Motor neuron (in vitro differentiated cells): ENCODE data around the gene CNPY2. TPM values are rescaled to one million over a fixed set of nuclear protein-coding genes. Genes with fewer than 3 reads are reported as not detected.
A peak's percentile ranks its signal among the peaks of the same experiment; 100 is the strongest.
"Not testable (repeated sequence)": the region's sequence is repeated elsewhere in the genome, so short reads cannot be mapped to it uniquely, and the experiment has no call there.

Experiments
- ATAC-seq, 8 experiments: fragments of 200-7000 bp; cut with Tn5 transposase; replicated peaks in 6 of 8; 2 replicates each; pipeline ENCODE4 v1.8.0; 2021; ENCODE audit warnings: mild to moderate bottlenecking in 8 of 8, moderate library complexity in 8 of 8
- H3K27ac ChIP-seq, 2 donors: fragments of 250-450 bp; sonication (Bioruptor Pico); 2 replicates each; pipeline ENCODE4 v1.9.0; 2021; ENCODE audit warnings: antibody characterized with exemption in 2 of 2, mild to moderate bottlenecking in 2 of 2, moderate library complexity in 1 of 2
- H3K4me1 ChIP-seq, 2 donors: fragments of 250-450 bp; sonication (Bioruptor Pico); replicated peaks in 1 of 2; 2 replicates each; pipeline ENCODE4 v1.6.1; 2021; ENCODE audit warnings: antibody characterized with exemption in 2 of 2, mild to moderate bottlenecking in 2 of 2, moderate library complexity in 1 of 2
- H3K4me3 ChIP-seq, 5 donors: fragments of 250-450 bp; sonication (Bioruptor Pico); 2 replicates each; pipeline ENCODE4 v1.9.0; 2021; ENCODE audit warnings: antibody characterized with exemption in 5 of 5, mild to moderate bottlenecking in 5 of 5, moderate library complexity in 4 of 5
- WGBS, 10 experiments: fragments of 450-650 bp; shearing (Covaris generic); methylation state at CpG; one replicate each; pipeline ENCODE4 v1.0.0; 2022; 5-methylcytosine and 5-hydroxymethylcytosine counted together
- in situ Hi-C, 9 experiments: fragments of 400-800 bp; cut with MboI; loops; one replicate each; pipeline ENCODE4 v1.15.0; 2021; ENCODE audit warnings: low sequenced_read_pairs in 9 of 9, low pct_unique_long_range_greater_than_20kb in 2 of 9; ENCODE audit not compliant: unreplicated experiment in 9 of 9
- total RNA-seq, 8 experiments: library from RNA; unstranded; fragments of 300-600 nt; gene quantifications; 2 replicates each; pipeline versions ENCODE4 v1.2.3 to v1.2.4, GENCODE V29; 2022

Gene CNPY2
- total RNA-seq, 8 experiments from 2014 or later, result 102 to 231 (median 141) TPM

DNA sequence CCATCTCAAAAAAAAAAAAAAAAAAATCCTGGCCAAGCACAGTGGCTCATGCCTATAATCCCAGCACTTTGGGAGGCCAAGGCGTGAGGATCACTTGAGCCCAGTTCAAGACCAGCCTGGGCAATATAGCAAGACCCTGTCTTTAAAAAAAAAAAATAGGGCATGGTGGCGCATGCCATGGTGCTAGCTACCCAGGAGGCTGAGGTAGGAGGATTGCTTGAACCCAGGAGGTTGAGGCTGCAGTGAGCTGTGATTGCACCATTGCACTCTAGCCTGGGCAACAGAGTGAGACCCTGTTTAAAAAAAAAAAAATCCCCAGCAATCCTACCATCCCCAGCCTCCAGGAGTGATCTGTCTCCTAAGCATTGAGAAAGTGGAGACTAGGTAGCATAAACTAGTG, 26.5 kb upstream of the CNPY2 start:
- in situ Hi-C loops, H3K4me1 ChIP-seq, ATAC-seq, H3K27ac ChIP-seq, H3K4me3 ChIP-seq: not testable (repeated sequence)
- 75 to 100% (median 100%) methylated on average over 1 to 2 of the region's 2 CpGs; no CpG with 5 or more reads in 4 of the 10 experiments for WGBS, 10 experiments

DNA sequence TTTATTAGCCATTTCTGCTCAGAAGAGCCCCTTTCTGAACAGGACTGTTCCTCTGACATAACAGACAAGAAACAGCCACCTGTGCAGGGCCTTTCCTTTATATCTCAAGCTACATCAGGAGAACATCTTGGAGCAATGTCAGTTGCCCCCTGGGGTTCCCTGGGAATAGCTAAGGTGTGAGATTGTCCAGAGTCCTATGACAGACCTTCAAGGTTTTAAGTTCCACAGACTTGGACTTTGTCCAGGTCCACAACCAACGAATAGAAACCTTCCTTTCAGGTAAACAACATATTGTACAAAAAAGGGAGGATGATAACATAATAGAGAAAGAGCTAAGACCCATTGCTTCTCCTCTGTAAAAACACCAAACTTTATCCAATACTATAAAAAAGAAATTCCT, 25.8 kb upstream of the CNPY2 start:
- in situ Hi-C loops, result no loop called here
- no peak for ATAC-seq
- no peaks in the 10 kb centered on the region for H3K4me1 ChIP-seq
- no peak overlapping the region for H3K27ac ChIP-seq
- no peak overlapping the region for H3K4me3 ChIP-seq
- WGBS, 10 experiments, result 71 to 86% (median 75%) methylated on average over 1 of the region's 1 CpG; no CpG with 5 or more reads in 7 of the 10 experiments

GRCh38 chr12:56339158-56339422, 23.3 kb upstream of the CNPY2 start:
- 67 to 100% (median 83%) methylated on average over 1 of the region's 1 CpG; no CpG with 5 or more reads in 7 of the 10 experiments for WGBS, 10 experiments
- in situ Hi-C loops, result no loop called here
- H3K4me3 ChIP-seq, result no peak overlapping the region
- peaks cover 0 to 5% of the 10 kb centered on the region in 2 donors for H3K4me1 ChIP-seq
- H3K27ac ChIP-seq, result no peak overlapping the region
- ATAC-seq, result no peak

DNA sequence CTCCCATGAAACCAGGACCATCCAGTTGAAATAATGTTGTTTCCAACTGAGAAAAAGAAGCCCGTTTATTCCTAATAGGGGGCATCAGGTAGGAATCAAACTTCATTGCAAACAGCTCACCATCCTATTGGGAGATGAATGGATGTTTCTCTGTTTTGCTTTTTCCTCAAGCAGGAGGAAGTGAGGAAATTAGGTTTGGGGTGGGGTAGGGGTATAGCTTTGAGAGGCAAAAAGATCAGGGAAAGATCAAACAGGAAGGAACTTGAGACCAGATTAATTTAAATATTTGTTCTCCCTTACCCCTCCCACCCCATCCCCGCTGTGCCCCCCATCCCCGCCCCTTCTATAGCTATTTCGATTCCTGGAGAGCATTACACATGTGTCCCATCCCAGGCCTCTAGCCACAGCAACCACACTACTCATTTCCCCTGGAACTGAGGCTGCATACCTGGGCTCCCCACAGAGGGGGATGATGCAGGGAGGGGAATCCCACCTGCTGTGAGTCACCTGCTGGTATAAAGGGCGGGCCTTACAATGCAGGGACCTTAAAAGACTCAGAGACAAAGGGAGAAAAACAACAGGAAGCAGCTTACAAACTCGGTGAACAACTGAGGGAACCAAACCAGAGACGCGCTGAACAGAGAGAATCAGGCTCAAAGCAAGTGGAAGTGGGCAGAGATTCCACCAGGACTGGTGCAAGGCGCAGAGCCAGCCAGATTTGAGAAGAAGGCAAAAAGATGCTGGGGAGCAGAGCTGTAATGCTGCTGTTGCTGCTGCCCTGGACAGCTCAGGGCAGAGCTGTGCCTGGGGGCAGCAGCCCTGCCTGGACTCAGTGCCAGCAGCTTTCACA, 22.7 kb upstream of the CNPY2 start, which contains the start of gene IL23A:
IL23A (plus strand) TSS at position 577 of the 850 bp plus-strand sequence; CDS start at position 738, 161 bp downstream.
- in situ Hi-C loops, result no loop called here
- WGBS, 10 experiments, result 3 to 60% (median 20%) methylated on average over 1 to 4 of the region's 9 CpGs; no CpG with 5 or more reads in 1 of the 10 experiments
- H3K4me1 ChIP-seq, result peaks cover 0 to 5% of the 10 kb centered on the region in 2 donors
- H3K4me3 ChIP-seq, result no peak within 1 kb of the TSS
- H3K27ac ChIP-seq, result no peak within 1 kb of the TSS
- ATAC-seq, result peak in 3 of 8 experiments; percentile 9 to 32 (median 22)

- in situ Hi-C loops, result no loop called here
- Histone ChIP-seq H3K4me3 (no peak overlapping the region), H3K27ac (no peak overlapping the region), H3K4me1 (peaks cover 5 to 8% of the 10 kb centered on the region in 2 donors)
- 0 to 100% (median 79%) methylated on average over 1 to 6 of the region's 8 CpGs; no CpG with 5 or more reads in 2 of the 10 experiments for WGBS, 10 experiments
- ATAC-seq, result no peak
These were observed 22.0 kb upstream of the CNPY2 start for GRCh38 chr12:56337753-56338251.

GRCh38 chr12:56336361-56337167, 20.8 kb upstream of the CNPY2 start:
- peaks cover 8 to 12% of the 10 kb centered on the region in 2 donors for H3K4me1 ChIP-seq
- H3K27ac ChIP-seq, result no peak overlapping the region
- 17 to 98% (median 83%) methylated on average over 1 to 6 of the region's 9 CpGs; no CpG with 5 or more reads in 1 of the 10 experiments for WGBS, 10 experiments
- no peak overlapping the region for H3K4me3 ChIP-seq
- in situ Hi-C loops, result no loop called here
- no peak for ATAC-seq

DNA sequence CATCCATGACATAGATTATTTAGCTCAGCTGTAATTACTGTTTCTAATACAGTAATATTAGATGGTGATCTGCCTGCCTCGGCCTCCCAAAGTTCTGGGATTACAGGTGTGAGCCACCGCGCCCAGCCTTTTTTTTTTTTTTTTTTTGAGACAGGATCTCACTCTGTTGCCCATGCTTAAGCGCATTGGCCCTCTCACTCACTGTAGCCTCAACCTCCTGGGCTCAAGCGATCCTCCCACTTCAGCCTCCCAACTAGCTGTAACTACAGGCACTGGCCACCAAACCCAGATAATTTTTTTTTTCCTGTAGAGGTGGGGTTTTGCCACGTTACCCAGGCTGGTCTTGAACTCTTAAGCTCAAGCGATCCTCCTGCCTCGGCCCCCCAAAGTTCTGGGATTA, 19.7 kb upstream of the CNPY2 start:
- H3K27ac ChIP-seq, in situ Hi-C loops, H3K4me3 ChIP-seq, ATAC-seq: not testable (repeated sequence)
- 83 to 100% (median 100%) methylated on average over 1 to 6 of the region's 8 CpGs; no CpG with 5 or more reads in 1 of the 10 experiments for WGBS, 10 experiments
- H3K4me1 ChIP-seq, result peaks cover 8 to 12% of the 10 kb centered on the region in 2 donors

GRCh38 chr12:56334490-56334793, 18.7 kb upstream of the CNPY2 start:
- 0 to 83% (median 0%) methylated on average over 1 to 5 of the region's 6 CpGs; no CpG with 5 or more reads in 3 of the 10 experiments for WGBS, 10 experiments
- no peak for ATAC-seq
- peak overlapping the region; percentile 42 to 66 (median 56) for H3K4me3 ChIP-seq
- peak overlapping the region; percentile 19 to 86 for H3K27ac ChIP-seq
- in situ Hi-C loops, result no loop called here
- H3K4me1 ChIP-seq, result peaks cover 8 to 12% of the 10 kb centered on the region in 2 donors

- WGBS, 10 experiments, result 0 to 6% (median 0%) methylated on average over 1 to 27 of the region's 45 CpGs
- peaks cover 8 to 12% of the 10 kb centered on the region in 2 donors for H3K4me1 ChIP-seq
- peak; percentile 86 to 99 (median 99) for ATAC-seq
- in situ Hi-C loops, result no loop called here
- H3K4me3 ChIP-seq, result peak within 1 kb of the TSS; percentile 42 to 66 (median 56)
- peak within 1 kb of the TSS; percentile 63 to 86 for H3K27ac ChIP-seq
These were observed 18.1 kb upstream of the CNPY2 start, which contains the start of gene PAN2 for GRCh38 chr12:56333679-56334489. PAN2 (minus strand) TSS chr12:56334000; CDS start chr12:56333094, 906 bp downstream.

DNA sequence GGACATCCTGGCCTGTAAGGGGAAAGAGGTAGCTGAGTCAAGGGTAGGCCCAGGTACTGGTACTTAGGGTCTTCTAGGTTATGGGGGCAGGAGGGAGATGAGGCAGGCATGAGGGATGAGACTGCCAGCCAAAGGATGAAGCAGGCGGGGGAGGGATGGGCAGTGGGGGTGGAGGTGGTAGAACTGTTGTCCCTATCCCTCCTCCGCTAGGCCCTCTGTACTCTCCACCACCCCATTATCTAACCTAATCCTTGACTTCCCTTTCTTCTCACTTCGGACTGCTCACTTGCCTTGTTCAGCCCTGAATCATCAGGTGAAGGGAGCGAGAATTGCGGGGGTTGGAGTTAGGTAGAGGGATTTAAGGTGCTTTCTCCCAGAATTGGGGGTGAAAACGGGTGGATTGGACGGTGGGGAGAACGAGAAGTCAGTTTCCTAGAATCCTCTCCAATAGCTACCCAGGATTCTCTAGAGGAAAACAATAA, 17.4 kb upstream of the CNPY2 start:
- ATAC-seq, result no peak
- Histone ChIP-seq H3K4me3 (peak overlapping the region; percentile 42 to 66 (median 56)), H3K27ac (peak overlapping the region; percentile 63 to 86), H3K4me1 (peaks cover 8 to 12% of the 10 kb centered on the region in 2 donors)
- WGBS, 10 experiments, result 0% methylated on average over 2 of the region's 8 CpGs; no CpG with 5 or more reads in 8 of the 10 experiments
- in situ Hi-C loops, result no loop called here

DNA sequence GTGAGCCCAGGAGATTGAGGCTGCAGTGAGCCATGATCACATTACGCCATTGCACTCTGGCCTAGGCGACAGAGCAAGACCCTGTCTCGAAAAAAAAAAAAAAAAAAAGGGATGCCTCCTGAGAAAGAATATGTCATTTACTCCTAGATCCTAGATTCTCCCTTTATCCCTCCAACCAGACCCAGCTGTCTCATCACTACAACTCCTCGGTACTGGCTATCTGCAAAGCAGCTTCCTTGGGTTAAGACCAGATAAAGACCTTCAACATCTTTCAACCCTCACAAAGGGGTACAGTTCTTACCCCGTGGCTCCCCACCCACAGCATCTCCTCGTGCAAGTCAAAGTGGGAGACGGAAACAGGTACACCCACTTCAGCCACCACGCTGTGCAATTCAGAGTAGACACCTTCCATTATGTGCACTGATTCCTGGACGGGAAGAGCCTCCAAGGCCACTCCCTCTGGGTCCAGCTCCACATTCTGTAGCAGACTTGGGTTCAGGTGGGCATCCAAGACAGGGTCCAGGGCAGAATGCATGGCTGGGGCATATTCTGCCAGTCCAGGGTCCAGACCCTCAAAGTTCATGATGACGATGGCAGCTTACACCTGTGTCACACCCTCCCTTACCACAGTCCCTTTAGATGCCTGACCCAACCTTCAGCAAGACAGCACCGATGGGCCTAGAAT, 16.9 kb upstream of the CNPY2 start:
- peak in 1 of 8 experiments; percentile 0 for ATAC-seq
- 33 to 100% (median 83%) methylated on average over 1 to 7 of the region's 11 CpGs; no CpG with 5 or more reads in 2 of the 10 experiments for WGBS, 10 experiments
- peaks cover 8 to 12% of the 10 kb centered on the region in 2 donors for H3K4me1 ChIP-seq
- H3K4me3 ChIP-seq, result peak overlapping the region; percentile 42 to 66 (median 56)
- peak overlapping the region; percentile 63 to 86 for H3K27ac ChIP-seq
- in situ Hi-C loops, result no loop called here
